ENCODE results near the gene ABCD4. TPM values are rescaled to one million over a fixed set of nuclear protein-coding genes. Genes with fewer than 3 reads are reported as not detected.

ABCD4 gene
- polyA plus RNA-seq (2012; rRNA removed) = 25.5 and 37.0 TPM in 2 replicates
- polyA plus RNA-seq (2012; cell fraction: cytosol; rRNA removed) = 16.2 and 18.6 TPM in 2 replicates
- polyA plus RNA-seq (2012; cell fraction: nucleus; rRNA removed) = 210 and 245 TPM in 2 replicates

DNA sequence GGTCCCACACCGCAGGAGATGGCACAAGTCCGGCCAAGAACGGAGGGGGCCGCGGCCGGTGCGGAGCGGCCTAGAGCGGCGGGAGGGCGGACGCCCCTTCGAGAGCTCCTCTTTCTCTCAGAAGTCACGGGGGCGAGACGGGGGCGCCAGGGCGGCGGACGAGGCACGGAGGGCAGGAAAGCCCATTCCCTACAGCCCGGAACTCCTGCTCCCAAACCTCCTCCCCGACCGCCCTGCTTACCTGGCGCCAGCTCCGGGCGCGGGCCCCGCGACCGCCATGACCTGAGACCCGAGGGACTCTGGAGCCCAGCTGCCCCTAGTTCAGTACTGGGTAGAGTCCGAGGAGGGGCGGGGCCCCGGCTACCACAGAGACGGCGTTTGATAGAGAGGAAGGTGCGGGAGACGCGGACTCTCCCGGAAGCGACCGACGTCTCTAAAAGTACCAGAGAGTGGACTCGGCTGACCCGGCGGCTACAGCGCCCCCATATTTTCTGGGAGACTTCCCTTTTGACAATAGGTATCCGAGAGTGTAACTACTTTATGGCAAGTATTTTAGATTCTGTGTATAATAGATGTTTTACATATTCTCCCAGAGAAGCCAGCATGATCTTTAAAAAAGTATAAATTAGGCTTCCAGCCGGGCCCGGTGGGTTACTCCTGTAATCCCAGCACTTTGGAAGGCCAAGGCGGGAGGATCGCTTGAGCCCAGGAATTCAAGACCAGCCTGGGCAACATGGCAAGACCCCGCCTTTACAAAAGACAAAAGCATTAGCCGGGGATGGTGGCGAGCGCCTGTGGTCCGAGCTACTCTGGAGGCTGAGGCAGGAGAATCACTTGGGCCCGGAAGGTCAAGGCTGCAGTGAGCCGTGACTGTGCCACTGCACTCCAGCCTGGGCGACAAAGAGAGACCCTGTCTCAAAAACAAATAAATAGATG is at the start of gene ABCD4:
TSS of gene ABCD4 (minus strand) at position 301 of the 936 bp plus-strand sequence. CDS start at position 279, 22 bp downstream.
- DNase-seq = peak; percentile 94
- WGBS (ENCODE audit: low lambda C conversion rate) = 15% methylated on average over 43 of the region's 61 CpGs
- POLR2A ChIA-PET = interaction anchor here (0.8 to 1.7 kb wide), 4 partner anchors 11 to 45 kb away, joined by 3 read pairs; no protein-coding TSS in a partner anchor
- TF ChIP-seq GABPA (IDR thresholded peaks at IDR 0.05; ENCODE audit: low read depth) (peak; percentile 84), RXRA (IDR thresholded peaks at IDR 0.05; ENCODE audit: borderline replicate concordance, low read depth) (no peak), FOXJ3 (CRISPR knock-in tag; IDR thresholded peaks at IDR 0.05) (no peak), SMC3 (IDR thresholded peaks at IDR 0.05; ENCODE audit: low read depth, low read length) (no peak), MEF2A (IDR thresholded peaks at IDR 0.05; ENCODE audit: borderline replicate concordance, low read depth) (no peak), MXI1 (IDR thresholded peaks at IDR 0.05; ENCODE audit: low read depth, low read length) (peak; percentile 53; the same call in 1 of the 2 replicates), RFX5 (IDR thresholded peaks at IDR 0.05; ENCODE audit: low read length) (peak; percentile 66), ELF1 (IDR thresholded peaks at IDR 0.05) (peak; percentile 80), SIN3A (IDR thresholded peaks at IDR 0.05; ENCODE audit: borderline replicate concordance, low read depth, low read length) (peak; percentile 41; the same call in 1 of the 2 replicates), JUND (IDR thresholded peaks at IDR 0.05) (no peak), RAD21 (IDR thresholded peaks at IDR 0.05; ENCODE audit: low read length) (no peak), TCF12 (IDR thresholded peaks at IDR 0.05) (no peak)
- TF ChIP-seq, protein P1, sequence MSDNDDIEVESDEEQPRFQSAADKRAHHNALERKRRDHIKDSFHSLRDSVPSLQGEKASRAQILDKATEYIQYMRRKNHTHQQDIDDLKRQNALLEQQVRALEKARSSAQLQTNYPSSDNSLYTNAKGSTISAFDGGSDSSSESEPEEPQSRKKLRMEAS (IDR thresholded peaks at IDR 0.05; ENCODE audit: low read depth) = peak; percentile 47; the same call in 1 of the 2 replicates
- TF ChIP-seq, protein P2, sequence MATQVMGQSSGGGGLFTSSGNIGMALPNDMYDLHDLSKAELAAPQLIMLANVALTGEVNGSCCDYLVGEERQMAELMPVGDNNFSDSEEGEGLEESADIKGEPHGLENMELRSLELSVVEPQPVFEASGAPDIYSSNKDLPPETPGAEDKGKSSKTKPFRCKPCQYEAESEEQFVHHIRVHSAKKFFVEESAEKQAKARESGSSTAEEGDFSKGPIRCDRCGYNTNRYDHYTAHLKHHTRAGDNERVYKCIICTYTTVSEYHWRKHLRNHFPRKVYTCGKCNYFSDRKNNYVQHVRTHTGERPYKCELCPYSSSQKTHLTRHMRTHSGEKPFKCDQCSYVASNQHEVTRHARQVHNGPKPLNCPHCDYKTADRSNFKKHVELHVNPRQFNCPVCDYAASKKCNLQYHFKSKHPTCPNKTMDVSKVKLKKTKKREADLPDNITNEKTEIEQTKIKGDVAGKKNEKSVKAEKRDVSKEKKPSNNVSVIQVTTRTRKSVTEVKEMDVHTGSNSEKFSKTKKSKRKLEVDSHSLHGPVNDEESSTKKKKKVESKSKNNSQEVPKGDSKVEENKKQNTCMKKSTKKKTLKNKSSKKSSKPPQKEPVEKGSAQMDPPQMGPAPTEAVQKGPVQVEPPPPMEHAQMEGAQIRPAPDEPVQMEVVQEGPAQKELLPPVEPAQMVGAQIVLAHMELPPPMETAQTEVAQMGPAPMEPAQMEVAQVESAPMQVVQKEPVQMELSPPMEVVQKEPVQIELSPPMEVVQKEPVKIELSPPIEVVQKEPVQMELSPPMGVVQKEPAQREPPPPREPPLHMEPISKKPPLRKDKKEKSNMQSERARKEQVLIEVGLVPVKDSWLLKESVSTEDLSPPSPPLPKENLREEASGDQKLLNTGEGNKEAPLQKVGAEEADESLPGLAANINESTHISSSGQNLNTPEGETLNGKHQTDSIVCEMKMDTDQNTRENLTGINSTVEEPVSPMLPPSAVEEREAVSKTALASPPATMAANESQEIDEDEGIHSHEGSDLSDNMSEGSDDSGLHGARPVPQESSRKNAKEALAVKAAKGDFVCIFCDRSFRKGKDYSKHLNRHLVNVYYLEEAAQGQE (IDR thresholded peaks at IDR 0.05; ENCODE audit: low read depth, low read length) = no peak
- TF ChIP-seq, protein P3, sequence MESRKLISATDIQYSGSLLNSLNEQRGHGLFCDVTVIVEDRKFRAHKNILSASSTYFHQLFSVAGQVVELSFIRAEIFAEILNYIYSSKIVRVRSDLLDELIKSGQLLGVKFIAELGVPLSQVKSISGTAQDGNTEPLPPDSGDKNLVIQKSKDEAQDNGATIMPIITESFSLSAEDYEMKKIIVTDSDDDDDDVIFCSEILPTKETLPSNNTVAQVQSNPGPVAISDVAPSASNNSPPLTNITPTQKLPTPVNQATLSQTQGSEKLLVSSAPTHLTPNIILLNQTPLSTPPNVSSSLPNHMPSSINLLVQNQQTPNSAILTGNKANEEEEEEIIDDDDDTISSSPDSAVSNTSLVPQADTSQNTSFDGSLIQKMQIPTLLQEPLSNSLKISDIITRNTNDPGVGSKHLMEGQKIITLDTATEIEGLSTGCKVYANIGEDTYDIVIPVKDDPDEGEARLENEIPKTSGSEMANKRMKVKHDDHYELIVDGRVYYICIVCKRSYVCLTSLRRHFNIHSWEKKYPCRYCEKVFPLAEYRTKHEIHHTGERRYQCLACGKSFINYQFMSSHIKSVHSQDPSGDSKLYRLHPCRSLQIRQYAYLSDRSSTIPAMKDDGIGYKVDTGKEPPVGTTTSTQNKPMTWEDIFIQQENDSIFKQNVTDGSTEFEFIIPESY (IDR thresholded peaks at IDR 0.05; ENCODE audit: borderline replicate concordance, low read depth) = 0 out of 2 replicates have a peak, but pooled peaks have one; percentile 15
- TF ChIP-seq, protein P4, sequence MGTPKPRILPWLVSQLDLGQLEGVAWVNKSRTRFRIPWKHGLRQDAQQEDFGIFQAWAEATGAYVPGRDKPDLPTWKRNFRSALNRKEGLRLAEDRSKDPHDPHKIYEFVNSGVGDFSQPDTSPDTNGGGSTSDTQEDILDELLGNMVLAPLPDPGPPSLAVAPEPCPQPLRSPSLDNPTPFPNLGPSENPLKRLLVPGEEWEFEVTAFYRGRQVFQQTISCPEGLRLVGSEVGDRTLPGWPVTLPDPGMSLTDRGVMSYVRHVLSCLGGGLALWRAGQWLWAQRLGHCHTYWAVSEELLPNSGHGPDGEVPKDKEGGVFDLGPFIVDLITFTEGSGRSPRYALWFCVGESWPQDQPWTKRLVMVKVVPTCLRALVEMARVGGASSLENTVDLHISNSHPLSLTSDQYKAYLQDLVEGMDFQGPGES (IDR thresholded peaks at IDR 0.05; ENCODE audit: low read depth, low read length) = no peak
- TF ChIP-seq, protein P5, sequence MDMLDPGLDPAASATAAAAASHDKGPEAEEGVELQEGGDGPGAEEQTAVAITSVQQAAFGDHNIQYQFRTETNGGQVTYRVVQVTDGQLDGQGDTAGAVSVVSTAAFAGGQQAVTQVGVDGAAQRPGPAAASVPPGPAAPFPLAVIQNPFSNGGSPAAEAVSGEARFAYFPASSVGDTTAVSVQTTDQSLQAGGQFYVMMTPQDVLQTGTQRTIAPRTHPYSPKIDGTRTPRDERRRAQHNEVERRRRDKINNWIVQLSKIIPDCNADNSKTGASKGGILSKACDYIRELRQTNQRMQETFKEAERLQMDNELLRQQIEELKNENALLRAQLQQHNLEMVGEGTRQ (IDR thresholded peaks at IDR 0.05; ENCODE audit: borderline replicate concordance, low read depth, low read length) = no peak
- TF ChIP-seq, protein P6, sequence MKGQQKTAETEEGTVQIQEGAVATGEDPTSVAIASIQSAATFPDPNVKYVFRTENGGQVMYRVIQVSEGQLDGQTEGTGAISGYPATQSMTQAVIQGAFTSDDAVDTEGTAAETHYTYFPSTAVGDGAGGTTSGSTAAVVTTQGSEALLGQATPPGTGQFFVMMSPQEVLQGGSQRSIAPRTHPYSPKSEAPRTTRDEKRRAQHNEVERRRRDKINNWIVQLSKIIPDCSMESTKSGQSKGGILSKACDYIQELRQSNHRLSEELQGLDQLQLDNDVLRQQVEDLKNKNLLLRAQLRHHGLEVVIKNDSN (IDR thresholded peaks at IDR 0.05; ENCODE audit: borderline replicate concordance, low read depth) = no peak
- TF ChIP-seq, protein P7, sequence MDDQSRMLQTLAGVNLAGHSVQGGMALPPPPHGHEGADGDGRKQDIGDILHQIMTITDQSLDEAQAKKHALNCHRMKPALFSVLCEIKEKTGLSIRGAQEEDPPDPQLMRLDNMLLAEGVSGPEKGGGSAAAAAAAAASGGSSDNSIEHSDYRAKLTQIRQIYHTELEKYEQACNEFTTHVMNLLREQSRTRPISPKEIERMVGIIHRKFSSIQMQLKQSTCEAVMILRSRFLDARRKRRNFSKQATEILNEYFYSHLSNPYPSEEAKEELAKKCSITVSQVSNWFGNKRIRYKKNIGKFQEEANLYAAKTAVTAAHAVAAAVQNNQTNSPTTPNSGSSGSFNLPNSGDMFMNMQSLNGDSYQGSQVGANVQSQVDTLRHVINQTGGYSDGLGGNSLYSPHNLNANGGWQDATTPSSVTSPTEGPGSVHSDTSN (IDR thresholded peaks at IDR 0.05) = no peak

More for the DNA sequence above, at the start of gene ABCD4:
- CTCF ChIA-PET = interaction anchor here (0.6 to 2.6 kb wide), 17 partner anchors 8 to 183 kb away, joined by 3 to 17 read pairs (median 4); no protein-coding TSS in a partner anchor
- Histone ChIP-seq H3K4me3 (ENCODE audit: low read depth in 2 of 2, low read length in 1 of 2) (peak within 1 kb of the TSS; percentile 69 to 99), H3K4me1 (ENCODE audit: control insufficient read depth in 1 of 2, insufficient read depth in 2 of 2, low read depth in 1 of 2, low read length in 1 of 2) (no peaks in the 10 kb centered on the region; a peak in 1 of 4 replicates), H3K9me2 (no peaks in the 10 kb centered on the region), H3K27me3 (ENCODE audit: insufficient read depth) (no peaks in the 10 kb centered on the region), H3K9ac (peak within 1 kb of the TSS; percentile 87), H4K20me1 (ENCODE audit: insufficient read depth) (no peaks in the 10 kb centered on the region), H2AFZ (ENCODE audit: low read depth) (peak within 1 kb of the TSS; percentile 99), H3F3A (replicated peaks; ENCODE audit: insufficient read depth) (peaks cover 6% of the 10 kb centered on the region), H3K27ac (ENCODE audit: low read depth in 2 of 2, low read length in 1 of 2) (peak within 1 kb of the TSS; percentile 72 to 77), H3K9me3 (no peaks in the 10 kb centered on the region), H3K36me3 (replicated peaks in 1 of 2; ENCODE audit: control insufficient read depth in 1 of 2, insufficient read depth in 2 of 2, low read length in 1 of 2) (peaks cover 10% of the 10 kb centered on the region in 2 experiments), H3K4me2 (peak within 1 kb of the TSS; percentile 94), H3K79me2 (ENCODE audit: insufficient read depth) (peaks cover 39% of the 10 kb centered on the region)

Data from SK-N-SH (cell line).